Kidney epithelial cell (primary cell): Measurements from ENCODE around the gene SPANXN4. TPM values are rescaled to one million over a fixed set of nuclear protein-coding genes. Genes with fewer than 3 reads are reported as not detected.

Experiments
- DNase-seq: peaks from one replicate; pipeline ENCODE4 v3.0.0-alpha.2; 2010; ENCODE audit warnings: low read depth
- H3K27me3 ChIP-seq: 2 replicates; pipeline ENCODE4 v1.6.0; 2011; ENCODE audit warnings: low read length; ENCODE audit not compliant: control insufficient read depth, insufficient read depth
- H3K36me3 ChIP-seq: 2 replicates; pipeline ENCODE4 v1.5.1; 2011; ENCODE audit warnings: low read length; ENCODE audit not compliant: control insufficient read depth, insufficient read depth
- H3K4me3 ChIP-seq: 2 replicates; pipeline ENCODE4 v1.5.1; 2011; ENCODE audit warnings: low read depth, mild to moderate bottlenecking, control low read depth, low read length
- CTCF ChIP-seq: IDR thresholded peaks from 2 replicates; pipeline ENCODE4 v1.5.1; 2011; ENCODE audit warnings: mild to moderate bottlenecking, moderate library complexity, low read length, control low read depth, inconsistent platforms; ENCODE audit not compliant: insufficient read depth, poor library complexity, severe bottlenecking
- total RNA-seq: library from RNA; depleted of rRNA; stranded (reverse); fragments of >200 nt; gene quantifications from 2 replicates; pipeline ENCODE4 v1.2.3, GENCODE V29; 2015

The SPANXN4 gene
- total RNA-seq, 1 donor from 2014 or later, result not detected

GRCh38 chrX:142998447-142999198, 27.1 kb upstream of the SPANXN4 start:
- no peak overlapping the region for H3K4me3 ChIP-seq
- H3K27me3 ChIP-seq, result no peaks in the 10 kb centered on the region
- no peak for TF ChIP-seq CTCF
- DNase-seq, result no peak
- no peaks in the 10 kb centered on the region for H3K36me3 ChIP-seq

GRCh38 chrX:142999199-142999701, 26.5 kb upstream of the SPANXN4 start:
- no peaks in the 10 kb centered on the region for H3K36me3 ChIP-seq
- DNase-seq, result no peak
- no peaks in the 10 kb centered on the region for H3K27me3 ChIP-seq
- no peak overlapping the region for H3K4me3 ChIP-seq
- no peak for TF ChIP-seq CTCF

- Histone ChIP-seq H3K27me3 (no peaks in the 10 kb centered on the region), H3K4me3 (no peak overlapping the region), H3K36me3 (no peaks in the 10 kb centered on the region)
- no peak for TF ChIP-seq CTCF
- no peak for DNase-seq
Measured at GRCh38 chrX:143002206-143002605, 23.5 kb upstream of the SPANXN4 start.

GRCh38 chrX:143017272-143017671, 8.5 kb upstream of the SPANXN4 start:
- no peaks in the 10 kb centered on the region for H3K27me3 ChIP-seq
- no peak for TF ChIP-seq CTCF
- no peak overlapping the region for H3K4me3 ChIP-seq
- H3K36me3 ChIP-seq, result no peaks in the 10 kb centered on the region
- DNase-seq, result no peak

- Histone ChIP-seq H3K36me3 (no peaks in the 10 kb centered on the region), H3K27me3 (no peaks in the 10 kb centered on the region), H3K4me3 (no peak overlapping the region)
- DNase-seq, result no peak
- TF ChIP-seq CTCF, result no peak
Measured at GRCh38 chrX:143027275-143027674, 1.5 kb downstream of the SPANXN4 start.

GRCh38 chrX:143047511-143047910, 21.8 kb downstream of the SPANXN4 start:
- no peak for TF ChIP-seq CTCF
- no peaks in the 10 kb centered on the region for H3K36me3 ChIP-seq
- no peak overlapping the region for H3K4me3 ChIP-seq
- no peaks in the 10 kb centered on the region for H3K27me3 ChIP-seq
- DNase-seq, result no peak
